DOHH2 (cell line): ENCODE results near the gene ECEL1.
A peak's percentile ranks its signal among the peaks of the same experiment; 100 is the strongest.

Experiments
- H3F3A ChIP-seq: fragments of 200-600 bp; sonication (generic), shearing (Covaris generic); 2 replicates; pipeline ENCODE4 v1.6.0; 2016; ENCODE audit warnings: antibody characterized with exemption, mild to moderate bottlenecking; ENCODE audit not compliant: control insufficient read depth, insufficient read depth
- H3K27ac ChIP-seq: fragments of 200-600 bp; sonication (generic); 2 replicates; pipeline ENCODE4 v1.5.1; 2014; ENCODE audit warnings: low read depth, mild to moderate bottlenecking, low read length, moderate library complexity
- H3K27me3 ChIP-seq: fragments of 200-600 bp; sonication (generic); 2 replicates; pipeline ENCODE4 v1.6.1; 2014; ENCODE audit warnings: mild to moderate bottlenecking, low read length, mixed read lengths; ENCODE audit not compliant: control insufficient read depth
- H3K36me3 ChIP-seq: fragments of 200-600 bp; sonication (generic); 2 replicates; pipeline ENCODE4 v1.6.1; 2014; ENCODE audit warnings: mild to moderate bottlenecking, low read length, moderate library complexity, mixed read lengths; ENCODE audit not compliant: control insufficient read depth
- H3K4me1 ChIP-seq: fragments of 200-600 bp; sonication (generic); 2 replicates; pipeline ENCODE4 v1.6.1; 2014; ENCODE audit warnings: mild to moderate bottlenecking, low read length, mixed read lengths; ENCODE audit not compliant: control insufficient read depth
- H3K4me2 ChIP-seq: fragments of 200-600 bp; sonication (generic); 2 replicates; pipeline ENCODE4 v1.6.0; 2014; ENCODE audit warnings: mild to moderate bottlenecking, low read length, moderate library complexity
- H3K4me3 ChIP-seq: fragments of 200-600 bp; sonication (generic); 2 replicates; pipeline ENCODE4 v1.5.1; 2014; ENCODE audit warnings: mild to moderate bottlenecking, low read length, mixed read lengths
- H3K79me2 ChIP-seq: fragments of 200-600 bp; sonication (generic); 2 replicates; pipeline ENCODE4 v1.6.1; 2014; ENCODE audit warnings: mild to moderate bottlenecking, low read length, mixed read lengths; ENCODE audit not compliant: control insufficient read depth
- H3K9me2 ChIP-seq: fragments of 200-600 bp; sonication (generic); replicated peaks from 2 replicates; pipeline ENCODE4 v1.6.1; 2014; ENCODE audit warnings: mild to moderate bottlenecking, low read length, mixed read lengths; ENCODE audit not compliant: control insufficient read depth
- H3K9me3 ChIP-seq: fragments of 200-600 bp; sonication (generic); 2 replicates; pipeline ENCODE4 v1.6.1; 2014; ENCODE audit warnings: antibody characterized with exemption, low read length, mixed read lengths; ENCODE audit not compliant: control insufficient read depth, insufficient read depth
- H4K20me1 ChIP-seq: fragments of 200-600 bp; sonication (generic); 2 replicates; pipeline ENCODE4 v1.6.0; 2014; ENCODE audit warnings: low read depth, mild to moderate bottlenecking, antibody characterized with exemption, low read length, moderate library complexity; ENCODE audit not compliant: control insufficient read depth, insufficient read depth
- CTCF ChIP-seq: fragments of 200-600 bp; sonication (generic); IDR thresholded peaks from one replicate; pipeline ENCODE4 v1.5.1; 2014; ENCODE audit warnings: antibody characterized with exemption, mild to moderate bottlenecking, low read depth, low read length; ENCODE audit not compliant: poor library complexity, severe bottlenecking
- EZH2phosphoT487 ChIP-seq: fragments of 200-600 bp; sonication (generic); IDR thresholded peaks from 2 replicates; pipeline ENCODE4 v1.6.1; 2017; ENCODE audit warnings: borderline replicate concordance, mild to moderate bottlenecking, antibody characterized with exemption, low read length, moderate library complexity, mixed read lengths

The ECEL1 gene

DNA sequence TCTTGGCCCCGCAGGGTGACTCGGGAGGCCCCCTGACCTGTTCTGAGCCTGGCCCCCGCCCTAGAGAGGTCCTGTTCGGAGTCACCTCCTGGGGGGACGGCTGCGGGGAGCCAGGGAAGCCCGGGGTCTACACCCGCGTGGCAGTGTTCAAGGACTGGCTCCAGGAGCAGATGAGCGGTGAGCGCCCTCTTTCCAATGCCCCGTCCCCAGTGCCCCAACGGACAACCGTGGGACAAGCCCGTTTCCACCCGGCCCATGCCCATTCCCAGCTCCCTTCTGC is 35.7 kb upstream of the ECEL1 start:
- Histone ChIP-seq H3K9me2 (no peaks in the 10 kb centered on the region), H4K20me1 (no peaks in the 10 kb centered on the region), H3F3A (no peaks in the 10 kb centered on the region), H3K27me3 (peaks cover 24% of the 10 kb centered on the region), H3K27ac (no peak overlapping the region), H3K4me2 (peak overlapping the region; percentile 62), H3K4me1 (peaks cover 23% of the 10 kb centered on the region), H3K9me3 (no peaks in the 10 kb centered on the region), H3K36me3 (no peaks in the 10 kb centered on the region), H3K4me3 (peak overlapping the region; percentile 58; the same call in 1 of the 2 replicates), H3K79me2 (no peaks in the 10 kb centered on the region)
- TF ChIP-seq EZH2phosphoT487 (no peak; the same call in 1 of the 2 replicates), CTCF (no peak)

DNA sequence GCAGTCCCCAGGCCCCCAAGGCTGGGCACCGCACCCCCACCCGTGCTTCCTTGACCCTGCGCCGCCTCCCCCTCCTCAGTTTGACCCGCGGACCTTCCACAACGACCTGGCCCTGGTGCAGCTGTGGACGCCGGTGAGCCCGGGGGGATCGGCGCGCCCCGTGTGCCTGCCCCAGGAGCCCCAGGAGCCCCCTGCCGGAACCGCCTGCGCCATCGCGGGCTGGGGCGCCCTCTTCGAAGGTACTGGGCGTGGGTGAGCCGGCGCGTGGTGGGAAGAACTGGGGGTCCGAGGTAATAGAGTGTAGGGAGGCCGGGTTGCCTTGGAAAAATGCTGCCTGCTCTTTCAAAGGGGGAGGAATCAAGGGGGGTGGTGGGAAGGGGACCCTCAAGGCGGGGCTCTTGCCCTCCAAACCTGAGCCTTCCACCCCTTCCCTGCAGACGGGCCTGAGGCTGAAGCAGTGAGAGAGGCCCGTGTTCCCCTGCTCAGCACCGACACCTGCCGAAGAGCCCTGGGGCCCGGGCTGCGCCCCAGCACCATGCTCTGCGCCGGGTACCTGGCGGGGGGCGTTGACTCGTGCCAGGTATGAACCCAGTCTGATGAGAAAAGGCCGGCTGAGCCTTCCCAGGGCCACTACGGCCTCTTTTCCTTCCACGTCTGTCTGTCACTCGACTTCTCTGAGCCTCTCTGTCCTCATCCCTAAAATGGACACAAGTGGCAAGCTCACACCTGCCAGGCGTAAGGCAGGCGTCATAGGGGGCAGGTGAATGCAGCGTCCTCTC is 35.2 kb upstream of the ECEL1 start:
- Histone ChIP-seq H3K36me3 (no peaks in the 10 kb centered on the region), H3F3A (no peaks in the 10 kb centered on the region), H4K20me1 (no peaks in the 10 kb centered on the region), H3K9me2 (no peaks in the 10 kb centered on the region), H3K4me1 (peaks cover 23% of the 10 kb centered on the region), H3K4me3 (peak overlapping the region; percentile 14; the same call in 1 of the 2 replicates), H3K4me2 (peak overlapping the region; percentile 62), H3K9me3 (no peaks in the 10 kb centered on the region), H3K79me2 (no peaks in the 10 kb centered on the region), H3K27me3 (peaks cover 24% of the 10 kb centered on the region), H3K27ac (no peak overlapping the region)
- TF ChIP-seq CTCF (no peak), EZH2phosphoT487 (no peak)

GRCh38 chr2:232521959-232522622 is 34.5 kb upstream of the ECEL1 start:
- Histone ChIP-seq H3K4me3 (peak overlapping the region; percentile 14; the same call in 1 of the 2 replicates), H3K4me2 (peak overlapping the region; percentile 33)

More at GRCh38 chr2:232521959-232522622, 34.5 kb upstream of the ECEL1 start:
- H3K9me2 ChIP-seq = no peaks in the 10 kb centered on the region
- no peaks in the 10 kb centered on the region for H3K79me2 ChIP-seq
- TF ChIP-seq EZH2phosphoT487 = no peak
- peak; percentile 71 for TF ChIP-seq CTCF
- H3K36me3 ChIP-seq = no peaks in the 10 kb centered on the region
- H3K27ac ChIP-seq = no peak overlapping the region
- peaks cover 24% of the 10 kb centered on the region for H3K27me3 ChIP-seq
- no peaks in the 10 kb centered on the region for H3K9me3 ChIP-seq
- H4K20me1 ChIP-seq = no peaks in the 10 kb centered on the region
- no peaks in the 10 kb centered on the region for H3F3A ChIP-seq
- H3K4me1 ChIP-seq = peaks cover 27% of the 10 kb centered on the region
